Thyroid gland (tissue), 4 donors: Measurements from ENCODE around the gene ZNF200.
A peak's percentile ranks its signal among the peaks of the same experiment; 100 is the strongest.

Source experiments
- POLR2A ChIP-seq, 2 donors: fragments of 450-650 bp; IDR thresholded peaks; one replicate each; pipeline ENCODE4 v1.6.1; 2017; ENCODE audit warnings: antibody characterized with exemption in 2 of 2, mild to moderate bottlenecking in 2 of 2, moderate library complexity in 1 of 2
- TF ChIP-seq, protein P1 (sequence below), 6 experiments: fragments of 200-600 bp in 3 of 6; fragments of 450-650 bp in 3 of 6; sonication (generic) in 3 of 6; IDR thresholded peaks; one replicate each; pipeline ENCODE4 v1.5.1; 2016 to 2019; ENCODE audit warnings: antibody characterized with exemption in 6 of 6, mild to moderate bottlenecking in 2 of 6, inconsistent platforms in 1 of 6, moderate library complexity in 1 of 6

DNA sequence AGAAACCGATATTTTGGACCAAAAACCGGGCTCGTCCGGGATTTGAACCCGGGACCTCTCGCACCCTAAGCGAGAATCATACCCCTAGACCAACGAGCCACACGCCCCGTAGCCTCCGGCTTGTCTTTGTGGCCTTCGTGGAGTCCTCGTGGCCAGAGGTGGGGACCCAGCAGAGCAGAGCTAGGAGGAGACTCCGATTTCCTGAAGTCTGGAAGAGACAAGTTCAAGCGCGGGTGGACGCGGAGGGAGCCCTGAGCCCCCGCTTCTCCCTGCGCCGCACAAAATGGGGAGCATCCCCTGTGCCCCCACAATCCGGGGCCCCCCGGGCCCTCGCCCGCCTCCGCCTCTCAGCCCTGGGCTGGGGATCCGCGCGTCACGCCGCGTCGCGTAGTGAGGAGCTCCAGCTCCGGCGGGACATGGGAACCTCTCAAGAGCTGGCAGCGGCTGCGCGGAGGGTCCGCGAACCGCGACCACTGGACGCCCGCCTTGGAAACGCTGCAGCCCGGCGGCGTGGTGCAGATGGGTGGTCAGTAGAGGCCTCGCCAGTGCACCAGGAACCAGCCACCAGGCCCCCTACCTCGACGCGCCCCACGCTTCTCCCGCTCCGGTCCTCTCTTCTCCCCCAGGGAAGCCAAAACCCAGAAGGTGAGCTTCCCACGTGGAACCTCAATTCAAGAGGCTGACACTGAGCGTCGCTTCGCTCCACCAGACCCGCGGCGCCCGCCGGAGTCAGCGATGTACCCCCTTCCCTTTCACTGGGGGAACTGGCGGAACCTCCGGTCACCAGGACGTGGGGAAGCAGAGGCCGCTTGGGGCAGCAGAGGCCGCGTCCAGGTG, 52.1 kb downstream of the ZNF200 start:
- TF ChIP-seq, protein P1, sequence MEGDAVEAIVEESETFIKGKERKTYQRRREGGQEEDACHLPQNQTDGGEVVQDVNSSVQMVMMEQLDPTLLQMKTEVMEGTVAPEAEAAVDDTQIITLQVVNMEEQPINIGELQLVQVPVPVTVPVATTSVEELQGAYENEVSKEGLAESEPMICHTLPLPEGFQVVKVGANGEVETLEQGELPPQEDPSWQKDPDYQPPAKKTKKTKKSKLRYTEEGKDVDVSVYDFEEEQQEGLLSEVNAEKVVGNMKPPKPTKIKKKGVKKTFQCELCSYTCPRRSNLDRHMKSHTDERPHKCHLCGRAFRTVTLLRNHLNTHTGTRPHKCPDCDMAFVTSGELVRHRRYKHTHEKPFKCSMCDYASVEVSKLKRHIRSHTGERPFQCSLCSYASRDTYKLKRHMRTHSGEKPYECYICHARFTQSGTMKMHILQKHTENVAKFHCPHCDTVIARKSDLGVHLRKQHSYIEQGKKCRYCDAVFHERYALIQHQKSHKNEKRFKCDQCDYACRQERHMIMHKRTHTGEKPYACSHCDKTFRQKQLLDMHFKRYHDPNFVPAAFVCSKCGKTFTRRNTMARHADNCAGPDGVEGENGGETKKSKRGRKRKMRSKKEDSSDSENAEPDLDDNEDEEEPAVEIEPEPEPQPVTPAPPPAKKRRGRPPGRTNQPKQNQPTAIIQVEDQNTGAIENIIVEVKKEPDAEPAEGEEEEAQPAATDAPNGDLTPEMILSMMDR (IDR thresholded peaks at IDR 0.05): peak in 3 of 6 experiments; percentile 9 to 38 (median 11)
- no peak for TF ChIP-seq POLR2A (IDR thresholded peaks at IDR 0.05)
